HG03432 (cell line): Measurements from ENCODE around the gene ACTN1.
"Not testable (repeated sequence)": the region's sequence is repeated elsewhere in the genome, so short reads cannot be mapped to it uniquely, and the experiment has no call there.

ENCODE experiments used
- ATAC-seq: cut with Tn5 transposase; IDR thresholded peaks from one replicate; pipeline ENCODE4 v1.9.1; 2021; ENCODE audit warnings: mild to moderate bottlenecking, moderate library complexity; ENCODE audit not compliant: unreplicated experiment

The ACTN1 gene

GRCh38 chr14:68986926-68987652, 8.0 kb upstream of the ACTN1 start:
- ATAC-seq: no peak

GRCh38 chr14:68986225-68986624, 7.1 kb upstream of the ACTN1 start:
- no peak for ATAC-seq

- no peak for ATAC-seq
These were observed 5.6 kb upstream of the ACTN1 start for GRCh38 chr14:68984686-68985085.

- ATAC-seq: no peak
These were observed 4.1 kb upstream of the ACTN1 start for GRCh38 chr14:68983191-68983590.

GRCh38 chr14:68982581-68982980, 3.5 kb upstream of the ACTN1 start:
- ATAC-seq: no peak

GRCh38 chr14:68981539-68981976, 2.5 kb upstream of the ACTN1 start:
- ATAC-seq: no peak

- no peak for ATAC-seq
These were observed 2.0 kb upstream of the ACTN1 start for GRCh38 chr14:68981139-68981538.

GRCh38 chr14:68979722-68980451, 785 bp upstream of the ACTN1 start:
- ATAC-seq: no peak

GRCh38 chr14:68978172-68978911, 760 bp downstream of the ACTN1 start:
- ATAC-seq: no peak

- ATAC-seq: no peak
These were observed 1.4 kb downstream of the ACTN1 start for GRCh38 chr14:68977718-68978171.

- ATAC-seq: no peak
These were observed 1.9 kb downstream of the ACTN1 start for GRCh38 chr14:68977180-68977717.

- no peak for ATAC-seq
These were observed 2.7 kb downstream of the ACTN1 start for GRCh38 chr14:68976160-68977067.

GRCh38 chr14:68975667-68976066, 3.4 kb downstream of the ACTN1 start:
- ATAC-seq: no peak

GRCh38 chr14:68974759-68975347, 4.2 kb downstream of the ACTN1 start:
- no peak for ATAC-seq

GRCh38 chr14:68973639-68974038, 5.5 kb downstream of the ACTN1 start:
- ATAC-seq: no peak

- ATAC-seq: not testable (repeated sequence)
These were observed 5.9 kb downstream of the ACTN1 start for GRCh38 chr14:68973219-68973565.

- ATAC-seq: no peak
These were observed 6.4 kb downstream of the ACTN1 start for GRCh38 chr14:68972507-68973218.

GRCh38 chr14:68971411-68972035, 7.6 kb downstream of the ACTN1 start:
- ATAC-seq: no peak

GRCh38 chr14:68970736-68971135, 8.4 kb downstream of the ACTN1 start:
- ATAC-seq: no peak
